GM11168 (cell line): ENCODE measurements around the gene PTPRK.

Experiments used
- in situ Hi-C: fragments of 300-500 bp; cut with MboI; formaldehyde crosslinking; loops from one replicate; pipeline ENCODE4 v1.12.0; 2022; ENCODE audit warnings: low sequenced_read_pairs; ENCODE audit not compliant: unreplicated experiment

Gene PTPRK

DNA sequence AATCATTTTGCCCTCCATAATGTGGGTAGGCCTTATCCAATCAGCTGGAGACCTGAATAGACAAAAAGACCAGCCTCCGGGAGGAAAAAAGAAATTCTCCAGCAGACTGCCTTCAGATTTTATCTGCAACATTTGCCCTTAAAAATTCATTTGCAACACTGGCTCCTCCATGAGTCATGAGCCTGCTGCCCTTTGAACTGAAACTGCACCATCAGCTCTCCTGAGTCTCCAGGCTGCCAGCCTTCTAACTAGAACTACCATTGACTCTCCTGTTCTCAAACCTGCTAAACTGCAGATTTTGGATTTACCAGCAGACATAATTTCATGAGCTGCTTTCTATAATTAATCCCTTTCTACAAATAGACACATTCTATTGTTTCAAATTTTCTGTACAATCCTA lies 395.7 kb downstream of the PTPRK start:
- in situ Hi-C loops = no loop called here

- in situ Hi-C loops = no loop called here
These were observed 398.8 kb downstream of the PTPRK start for GRCh38 chr6:128121610-128122009.

DNA sequence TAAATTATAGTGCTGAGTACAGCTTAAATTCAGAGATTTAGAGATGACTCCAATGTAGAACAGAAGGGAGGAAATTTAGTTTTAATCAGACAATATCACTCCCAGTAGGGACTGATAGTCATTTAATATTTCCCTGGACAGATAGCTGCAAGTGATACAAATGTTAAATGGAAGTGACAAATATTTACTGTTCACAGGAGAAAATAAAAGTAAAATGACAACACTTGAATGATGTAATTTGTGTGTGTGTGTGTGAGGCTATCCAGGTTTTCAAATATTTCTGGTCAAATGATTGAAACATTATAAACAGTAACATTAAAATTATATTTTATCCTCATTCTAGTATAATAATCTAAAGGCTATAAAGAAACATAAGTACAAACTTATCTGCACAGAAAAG lies 399.2 kb downstream of the PTPRK start:
- in situ Hi-C loops = no loop called here

GRCh38 chr6:128118401-128118800 lies 402.0 kb downstream of the PTPRK start:
- in situ Hi-C loops = no loop called here

GRCh38 chr6:128117916-128118315 lies 402.5 kb downstream of the PTPRK start:
- in situ Hi-C loops = no loop called here

DNA sequence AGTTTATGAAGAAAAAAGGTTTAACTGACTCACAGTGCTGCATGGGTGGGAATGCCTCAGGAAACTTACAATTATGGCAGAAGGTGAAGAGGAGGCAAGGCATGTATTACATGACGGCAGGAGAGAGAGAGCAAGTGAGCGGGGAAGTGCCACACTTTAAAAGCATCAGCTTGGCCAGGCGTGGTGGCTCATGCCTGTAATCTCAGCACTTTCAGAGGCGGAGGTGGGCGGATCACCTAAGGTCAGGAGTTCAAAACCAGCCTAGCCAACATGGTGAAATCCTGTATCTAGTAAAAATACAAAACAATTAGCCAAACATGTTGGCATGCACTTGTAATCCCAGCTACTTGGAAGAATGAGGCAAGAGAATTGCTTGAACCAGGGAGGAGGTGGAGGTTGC lies 406.2 kb downstream of the PTPRK start:
- in situ Hi-C loops = no loop called here

DNA sequence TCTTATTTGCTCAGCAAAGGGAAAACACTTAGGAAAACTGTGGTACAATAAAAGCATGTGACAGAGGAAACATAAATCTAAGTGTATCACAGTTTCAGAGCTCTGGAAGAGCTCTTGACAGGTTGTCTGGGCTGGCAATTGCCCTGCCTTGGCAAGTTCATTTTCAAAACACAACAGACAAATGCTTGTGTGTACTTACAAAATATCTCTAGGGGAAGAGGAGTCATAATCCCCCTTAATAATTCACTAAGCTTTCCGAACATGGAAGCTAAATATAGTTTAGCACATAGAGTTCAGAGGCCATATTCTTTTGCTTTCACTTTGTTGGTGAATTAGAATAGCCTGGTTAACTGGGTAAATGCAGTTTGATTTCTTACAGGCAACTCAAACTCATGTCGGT lies 407.9 kb downstream of the PTPRK start:
- in situ Hi-C loops = no loop called here

DNA sequence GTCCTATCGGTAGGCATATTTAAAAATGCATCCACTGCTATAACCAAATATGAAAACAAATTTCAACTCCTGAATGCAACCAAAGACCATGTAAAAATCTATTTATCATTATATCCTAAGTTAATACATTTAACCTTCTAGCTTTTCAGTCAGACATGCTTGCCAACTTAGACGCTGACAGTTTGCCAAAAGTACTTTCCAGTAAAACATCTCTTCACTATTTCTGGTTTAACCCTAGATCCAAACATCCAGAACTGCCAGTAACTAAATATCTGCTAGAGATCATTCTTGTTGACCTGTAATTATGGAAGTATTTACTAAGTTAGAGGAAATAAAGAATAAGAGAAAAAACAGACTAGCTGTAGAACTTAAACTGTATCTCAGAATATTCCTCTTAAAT lies 409.3 kb downstream of the PTPRK start:
- in situ Hi-C loops = no loop called here

DNA sequence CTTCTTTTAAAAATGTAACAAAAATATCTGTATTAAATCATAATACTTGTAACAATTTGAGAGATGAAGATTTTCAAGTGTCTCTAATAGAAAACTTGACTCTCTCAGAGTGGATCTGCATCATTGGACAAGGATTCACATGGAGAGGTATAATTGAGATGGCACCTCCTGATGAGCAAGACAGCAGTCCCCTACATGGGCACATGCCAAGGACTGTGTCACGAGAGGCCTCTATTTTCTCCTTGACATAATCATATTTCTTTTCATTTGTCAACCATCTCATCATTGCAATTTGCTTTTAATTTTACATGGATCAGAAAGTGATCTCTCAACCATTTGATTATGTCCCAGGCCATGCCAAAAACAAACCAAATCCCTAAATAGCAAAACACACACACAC lies 412.7 kb downstream of the PTPRK start:
- in situ Hi-C loops = no loop called here

DNA sequence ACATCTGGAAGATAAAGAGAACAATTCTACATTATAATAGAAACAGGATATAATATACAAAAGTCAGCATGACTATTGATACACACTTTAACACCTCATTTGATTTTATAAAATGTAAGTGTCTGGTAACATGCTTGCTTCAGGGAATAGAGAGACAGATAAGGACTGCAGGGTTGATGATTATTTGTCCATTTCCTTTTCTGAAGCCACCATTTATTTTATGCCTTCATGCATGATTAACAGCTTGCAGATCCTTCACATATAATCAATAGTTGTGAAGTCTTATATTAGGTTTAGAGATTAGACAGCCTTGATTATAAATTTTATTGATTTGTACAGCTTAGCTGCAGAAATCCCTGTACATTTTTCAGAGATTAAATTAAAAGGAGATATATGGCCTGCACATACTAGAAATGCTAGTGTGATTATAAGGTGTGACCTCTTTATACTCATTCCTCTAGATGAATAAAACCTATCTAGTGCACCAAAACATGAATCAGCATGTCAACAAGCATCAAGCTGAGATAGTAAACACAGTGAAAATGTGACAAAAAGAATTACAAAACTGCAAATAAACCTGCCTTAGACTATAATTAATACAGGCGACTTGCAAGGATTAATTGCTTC lies 420.7 kb downstream of the PTPRK start:
- in situ Hi-C loops = no loop called here

DNA sequence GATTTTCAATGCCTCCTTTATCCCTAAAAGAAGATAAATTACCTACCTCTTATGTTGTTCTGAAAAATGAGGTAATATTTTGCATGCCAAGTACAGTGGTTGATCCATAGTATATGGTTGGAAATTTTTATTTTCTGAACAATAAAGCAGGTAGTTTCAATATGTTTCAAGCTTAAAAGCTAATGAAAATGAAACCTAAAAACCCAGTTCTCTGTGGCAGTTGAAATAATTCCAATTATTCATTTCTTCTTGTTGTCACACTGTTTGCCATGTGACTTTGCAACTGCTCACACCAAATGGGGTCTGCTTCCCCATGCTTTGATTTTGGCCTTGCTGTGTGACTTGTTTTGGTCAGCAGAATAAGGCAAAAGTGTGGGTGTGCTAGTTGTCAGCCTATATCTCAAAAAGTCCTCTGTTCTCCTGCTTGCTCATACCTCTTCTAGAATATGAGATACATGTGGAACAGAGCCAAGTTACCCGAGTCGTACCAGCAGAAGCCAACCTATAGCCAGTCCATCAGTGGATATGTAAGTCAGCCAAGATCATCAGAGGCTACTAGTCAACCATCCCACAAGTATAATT lies 422.3 kb downstream of the PTPRK start:
- in situ Hi-C loops = no loop called here

DNA sequence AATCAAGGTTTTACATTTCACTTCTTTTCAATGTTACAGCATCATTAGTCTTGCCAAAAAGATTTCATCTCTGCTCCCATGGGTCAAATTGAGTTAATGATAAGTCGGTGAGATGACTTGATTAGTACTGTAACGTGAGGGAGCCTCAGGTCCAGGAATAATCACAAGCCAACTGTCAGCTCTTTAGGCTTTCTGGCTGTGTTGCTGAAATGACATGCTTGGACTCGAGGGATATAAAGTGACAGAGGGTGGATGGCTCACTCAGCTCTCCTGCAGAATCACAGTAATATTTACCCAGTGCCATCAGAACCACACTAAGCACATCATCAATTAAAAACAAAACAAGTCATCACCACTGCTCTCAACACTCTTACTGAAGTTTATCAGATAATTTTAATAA lies 423.4 kb downstream of the PTPRK start:
- in situ Hi-C loops = no loop called here

GRCh38 chr6:128095362-128095761 lies 425.0 kb downstream of the PTPRK start:
- in situ Hi-C loops = no loop called here

GRCh38 chr6:128079021-128079420 lies 441.4 kb downstream of the PTPRK start:
- in situ Hi-C loops = no loop called here

DNA sequence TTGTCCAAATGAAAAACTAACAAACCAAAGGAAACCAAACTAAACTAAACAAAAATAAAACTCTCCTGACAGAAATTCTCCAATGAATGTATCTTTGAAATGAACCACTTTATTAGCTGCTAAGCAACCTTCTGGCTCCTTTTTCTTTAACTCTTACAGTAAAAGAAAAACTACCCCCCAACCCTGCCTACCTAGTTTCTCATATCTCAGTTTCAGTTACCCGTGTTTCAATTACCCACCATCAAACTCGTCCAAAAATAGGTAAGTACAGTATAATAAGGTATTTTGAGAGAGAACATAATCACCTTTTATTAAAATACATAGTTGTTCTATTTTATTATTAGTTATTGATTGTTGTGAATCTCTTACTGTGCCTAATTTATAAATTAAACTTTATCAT lies 442.1 kb downstream of the PTPRK start:
- in situ Hi-C loops = no loop called here

DNA sequence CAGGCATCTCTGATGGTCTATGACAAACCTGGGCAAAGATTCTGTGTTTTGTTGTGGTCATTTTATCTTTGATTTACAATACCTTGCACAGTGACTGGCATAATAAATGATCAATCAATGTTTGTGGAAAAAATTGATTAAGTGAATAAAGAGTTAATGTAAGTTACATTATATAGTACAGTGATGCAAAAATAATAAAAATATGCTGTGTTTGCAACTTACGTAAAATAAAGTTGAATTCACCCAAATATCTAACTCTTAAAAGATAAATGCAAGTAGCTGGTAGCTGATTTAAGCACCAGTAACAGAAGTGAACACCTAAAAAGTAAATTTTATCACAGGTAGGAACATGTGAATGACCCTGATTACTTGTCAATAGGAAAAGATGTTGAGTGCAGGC lies 443.6 kb downstream of the PTPRK start:
- in situ Hi-C loops = no loop called here

- in situ Hi-C loops = no loop called here
These were observed 445.8 kb downstream of the PTPRK start for GRCh38 chr6:128074567-128074966.

DNA sequence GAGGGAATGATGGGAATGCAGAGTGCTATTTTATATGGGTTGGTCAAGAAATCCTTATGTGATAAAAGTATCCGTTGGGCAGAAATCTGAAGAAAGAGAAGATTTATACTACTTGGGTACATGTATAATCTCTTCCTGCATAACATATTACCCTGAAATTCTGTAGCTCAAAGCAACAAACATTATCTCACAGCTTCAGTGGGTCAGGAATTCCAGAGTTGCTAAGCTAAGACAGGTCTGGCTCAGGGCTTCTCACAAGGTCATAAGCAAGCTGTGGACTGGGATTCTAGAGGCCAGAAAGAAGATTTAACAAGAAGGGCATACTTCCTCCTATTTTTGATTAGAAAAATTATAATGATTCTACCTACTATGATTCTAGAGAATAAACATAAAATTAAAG lies 447.0 kb downstream of the PTPRK start:
- in situ Hi-C loops = no loop called here

- in situ Hi-C loops = no loop called here
These were observed 449.2 kb downstream of the PTPRK start for GRCh38 chr6:128071212-128071611.

DNA sequence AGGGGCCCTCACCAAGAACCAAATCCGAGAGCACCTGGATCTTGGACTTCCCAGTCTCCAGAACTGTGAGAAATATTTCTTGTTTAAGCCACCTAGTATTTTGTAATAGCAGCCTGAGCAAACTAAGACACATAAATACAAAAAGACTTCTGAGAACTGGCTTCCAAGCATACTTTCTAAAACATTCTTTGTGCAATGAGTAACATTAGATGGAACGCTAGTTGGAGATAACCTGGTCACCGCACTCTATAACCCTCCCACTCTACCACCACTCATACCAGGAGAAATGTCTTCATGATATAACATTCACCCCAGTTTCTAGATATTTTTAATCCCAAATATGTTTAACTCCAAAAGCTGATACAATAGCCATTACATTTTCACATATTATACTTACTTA lies 450.0 kb downstream of the PTPRK start:
- in situ Hi-C loops = no loop called here

- in situ Hi-C loops = no loop called here
These were observed 451.2 kb downstream of the PTPRK start for GRCh38 chr6:128069188-128069587.

DNA sequence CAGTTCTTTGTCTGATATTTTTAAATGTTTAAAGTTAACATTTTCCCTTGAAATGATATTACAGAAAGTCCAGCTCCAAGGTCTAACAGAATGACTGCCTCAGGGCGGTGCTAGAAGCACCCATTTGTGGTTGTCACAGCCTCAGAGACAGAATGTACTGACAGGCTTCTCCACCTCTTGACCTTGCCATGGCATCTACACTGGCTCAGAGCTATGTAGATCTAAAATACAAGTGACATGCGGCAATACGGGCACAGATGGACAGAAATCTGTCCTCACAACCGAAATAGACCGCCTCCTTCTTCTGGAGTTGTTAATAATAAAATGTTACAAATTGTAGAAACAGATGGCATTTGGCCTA lies 452.3 kb downstream of the PTPRK start:
- in situ Hi-C loops = no loop called here
